Mesothelial cell of epicardium (in vitro differentiated cells): ENCODE measurements around the gene CCN6. TPM values are rescaled to one million over a fixed set of nuclear protein-coding genes. Genes with fewer than 3 reads are reported as not detected.

Experiments
- DNase-seq, 2 experiments: peaks; one replicate each; pipeline ENCODE4 v3.0.0; 2021; ENCODE audit warnings: low spot score in 2 of 2; ENCODE audit not compliant: unreplicated experiment in 2 of 2
- H3K27ac Mint-ChIP-seq: 2 replicates; pipeline ENCODE4 v1.8.0; 2021; ENCODE audit warnings: mixed read lengths
- H3K27me3 Mint-ChIP-seq: 2 replicates; pipeline ENCODE4 v1.8.0; 2021; ENCODE audit warnings: low read depth, mixed read lengths
- H3K36me3 Mint-ChIP-seq: 2 replicates; pipeline ENCODE4 v1.8.0; 2021; ENCODE audit warnings: mixed read lengths
- H3K4me1 Mint-ChIP-seq: 2 replicates; pipeline ENCODE4 v1.8.0; 2021; ENCODE audit warnings: mixed read lengths
- H3K4me3 Mint-ChIP-seq: 2 replicates; pipeline ENCODE4 v1.8.0; 2021; ENCODE audit warnings: mild to moderate bottlenecking, moderate library complexity, mixed read lengths
- H3K9me3 Mint-ChIP-seq: 2 replicates; pipeline ENCODE4 v1.8.0; 2021; ENCODE audit warnings: mixed read lengths
- total RNA-seq: library from RNA; stranded (reverse); gene quantifications from 3 replicates; pipeline ENCODE4 v1.2.1, GENCODE V29; 2021
- TF ChIP-seq, protein P1 (sequence below): fragments of 200-600 bp; sonication (generic); IDR thresholded peaks from one replicate; pipeline ENCODE4 v1.5.0; 2021; ENCODE audit warnings: antibody characterized with exemption; ENCODE audit not compliant: unreplicated experiment

The CCN6 gene
- total RNA-seq, 1 donor from 2014 or later: not detected

DNA sequence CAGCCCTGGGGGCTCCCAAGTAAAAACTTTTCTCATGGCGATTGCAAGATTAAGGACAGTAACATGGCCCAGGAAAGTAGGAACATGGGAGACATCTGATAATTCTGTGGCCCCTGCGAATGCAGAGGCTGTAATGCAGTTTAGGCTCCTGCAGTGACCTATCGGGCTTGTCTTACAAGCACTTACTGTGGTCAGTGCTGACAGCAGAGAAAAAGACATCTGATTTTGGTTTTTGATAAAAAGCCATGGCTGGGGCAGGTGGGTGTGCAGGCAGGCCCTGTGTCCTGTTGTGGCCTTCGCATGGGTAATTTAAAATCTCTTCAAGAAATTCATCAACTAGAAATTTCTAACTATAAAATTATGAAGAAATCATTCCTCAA lies 19.3 kb upstream of the CCN6 start:
- Mint-ChIP-seq H3K36me3 (no peaks in the 10 kb centered on the region), H3K4me3 (no peak overlapping the region), H3K27me3 (peaks cover 9% of the 10 kb centered on the region), H3K9me3 (no peaks in the 10 kb centered on the region), H3K27ac (no peak overlapping the region), H3K4me1 (peaks cover 11% of the 10 kb centered on the region)
- TF ChIP-seq, protein P1, sequence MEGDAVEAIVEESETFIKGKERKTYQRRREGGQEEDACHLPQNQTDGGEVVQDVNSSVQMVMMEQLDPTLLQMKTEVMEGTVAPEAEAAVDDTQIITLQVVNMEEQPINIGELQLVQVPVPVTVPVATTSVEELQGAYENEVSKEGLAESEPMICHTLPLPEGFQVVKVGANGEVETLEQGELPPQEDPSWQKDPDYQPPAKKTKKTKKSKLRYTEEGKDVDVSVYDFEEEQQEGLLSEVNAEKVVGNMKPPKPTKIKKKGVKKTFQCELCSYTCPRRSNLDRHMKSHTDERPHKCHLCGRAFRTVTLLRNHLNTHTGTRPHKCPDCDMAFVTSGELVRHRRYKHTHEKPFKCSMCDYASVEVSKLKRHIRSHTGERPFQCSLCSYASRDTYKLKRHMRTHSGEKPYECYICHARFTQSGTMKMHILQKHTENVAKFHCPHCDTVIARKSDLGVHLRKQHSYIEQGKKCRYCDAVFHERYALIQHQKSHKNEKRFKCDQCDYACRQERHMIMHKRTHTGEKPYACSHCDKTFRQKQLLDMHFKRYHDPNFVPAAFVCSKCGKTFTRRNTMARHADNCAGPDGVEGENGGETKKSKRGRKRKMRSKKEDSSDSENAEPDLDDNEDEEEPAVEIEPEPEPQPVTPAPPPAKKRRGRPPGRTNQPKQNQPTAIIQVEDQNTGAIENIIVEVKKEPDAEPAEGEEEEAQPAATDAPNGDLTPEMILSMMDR: no peak
- DNase-seq: no peak

- H3K36me3 Mint-ChIP-seq: no peaks in the 10 kb centered on the region
- H3K27ac Mint-ChIP-seq: no peak overlapping the region
- no peaks in the 10 kb centered on the region for H3K9me3 Mint-ChIP-seq
- TF ChIP-seq, protein P1: no peak
- H3K27me3 Mint-ChIP-seq: peaks cover 9% of the 10 kb centered on the region
- no peak overlapping the region for H3K4me3 Mint-ChIP-seq
- H3K4me1 Mint-ChIP-seq: peaks cover 2% of the 10 kb centered on the region
- DNase-seq: no peak
Measured at GRCh38 chr6:112036088-112036637, 17.7 kb upstream of the CCN6 start.

GRCh38 chr6:112037783-112038216 lies 16.1 kb upstream of the CCN6 start:
- Mint-ChIP-seq H3K9me3 (no peaks in the 10 kb centered on the region), H3K27ac (no peak overlapping the region), H3K27me3 (peaks cover 2% of the 10 kb centered on the region), H3K4me1 (peaks cover 4% of the 10 kb centered on the region), H3K36me3 (no peaks in the 10 kb centered on the region), H3K4me3 (no peak overlapping the region)
- TF ChIP-seq, protein P1: no peak
- DNase-seq: no peak

DNA sequence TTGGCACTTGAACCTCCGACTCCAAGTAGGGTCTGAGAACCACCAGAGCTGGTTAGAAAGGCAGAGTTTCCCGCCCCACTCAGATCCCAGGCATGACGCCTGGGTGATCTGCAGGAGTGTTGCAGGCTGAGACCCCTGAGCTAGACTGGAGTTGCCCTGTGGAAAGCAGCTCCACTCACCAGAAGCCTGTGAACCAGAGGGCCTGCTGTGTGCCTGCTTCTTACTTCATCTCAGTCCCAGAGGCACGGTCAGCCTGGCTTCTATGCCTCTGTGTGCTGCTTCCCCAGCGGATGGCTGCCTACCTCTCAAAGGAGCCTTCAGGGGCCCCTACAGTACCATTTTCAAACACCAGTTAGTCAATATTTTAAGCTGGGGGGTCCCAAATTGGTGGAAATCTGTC lies 15.6 kb upstream of the CCN6 start:
- Mint-ChIP-seq H3K36me3 (no peaks in the 10 kb centered on the region), H3K4me1 (peaks cover 5% of the 10 kb centered on the region), H3K27ac (no peak overlapping the region), H3K9me3 (no peaks in the 10 kb centered on the region), H3K4me3 (no peak overlapping the region), H3K27me3 (no peaks in the 10 kb centered on the region)
- DNase-seq: no peak
- TF ChIP-seq, protein P1: no peak

DNA sequence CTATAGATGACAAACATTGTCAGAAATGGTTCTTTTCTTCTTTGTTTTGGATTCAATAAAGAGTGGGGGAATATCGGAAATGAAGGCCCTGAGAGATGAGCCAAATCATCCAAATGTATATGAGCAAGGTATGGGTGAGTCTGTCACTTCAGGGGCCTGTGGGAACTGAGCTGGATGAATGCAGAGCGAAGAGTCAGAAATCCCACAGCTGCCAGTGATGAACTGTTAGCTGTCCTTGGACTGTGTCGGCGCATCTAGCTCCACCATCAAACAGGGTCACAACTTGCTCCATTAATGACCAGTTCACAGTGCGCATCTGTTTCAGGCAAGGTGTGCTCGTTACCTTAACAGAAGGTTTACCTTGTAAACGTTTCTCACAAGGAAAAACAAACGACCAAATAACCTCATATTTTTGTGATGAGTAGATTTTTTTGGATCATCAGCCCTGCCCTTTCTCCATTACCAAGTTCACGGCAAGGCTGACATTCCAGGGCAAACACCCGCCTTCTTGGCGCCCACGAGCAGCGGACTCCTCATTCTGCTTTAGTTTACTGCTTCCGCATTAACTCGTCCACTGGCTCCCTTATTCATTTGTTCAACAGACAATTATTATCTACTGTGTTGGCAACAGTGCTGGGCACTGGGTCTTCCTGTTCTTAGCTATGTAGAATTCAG lies 15.0 kb upstream of the CCN6 start:
- no peak for DNase-seq
- Mint-ChIP-seq H3K9me3 (no peaks in the 10 kb centered on the region), H3K4me1 (peaks cover 7% of the 10 kb centered on the region), H3K27me3 (no peaks in the 10 kb centered on the region), H3K4me3 (no peak overlapping the region), H3K36me3 (no peaks in the 10 kb centered on the region), H3K27ac (no peak overlapping the region)
- TF ChIP-seq, protein P1: no peak

GRCh38 chr6:112039431-112039770 lies 14.5 kb upstream of the CCN6 start:
- peaks cover 12% of the 10 kb centered on the region for H3K4me1 Mint-ChIP-seq
- H3K36me3 Mint-ChIP-seq: no peaks in the 10 kb centered on the region
- H3K4me3 Mint-ChIP-seq: no peak overlapping the region
- DNase-seq: no peak
- H3K27ac Mint-ChIP-seq: no peak overlapping the region
- H3K27me3 Mint-ChIP-seq: no peaks in the 10 kb centered on the region
- H3K9me3 Mint-ChIP-seq: no peaks in the 10 kb centered on the region
- TF ChIP-seq, protein P1: no peak
